ENCODE measurements around the gene BCKDK. TPM values are rescaled to one million over a fixed set of nuclear protein-coding genes. Genes with fewer than 3 reads are reported as not detected.

BCKDK gene
- total RNA-seq, 1 donor, result 30.0 TPM

GRCh38 chr16:31083081-31083480 lies 25.1 kb upstream of the BCKDK start:
- Histone ChIP-seq H3K4me1 (ENCODE audit: insufficient read depth, low read length) (no peaks in the 10 kb centered on the region), H3K4me2 (ENCODE audit: insufficient read depth, low read length) (no peak overlapping the region), H2AFZ (ENCODE audit: low read length) (no peak overlapping the region), H4K20me1 (ENCODE audit: insufficient read depth, low read length) (no peaks in the 10 kb centered on the region), H3K27me3 (ENCODE audit: insufficient read depth, low read length) (no peaks in the 10 kb centered on the region), H3K27ac (ENCODE audit: low read depth, low read length) (no peak overlapping the region), H3K9me3 (ENCODE audit: low read depth, low read length) (no peaks in the 10 kb centered on the region), H3K79me2 (ENCODE audit: insufficient read depth, low read length) (peaks cover 45% of the 10 kb centered on the region), H3K4me3 (ENCODE audit: insufficient read depth, low read length) (no peak overlapping the region), H3K36me3 (ENCODE audit: insufficient read depth, low read length) (peaks cover 26% of the 10 kb centered on the region)
- peak; percentile 86 for DNase-seq (ENCODE audit: insufficient read length, low spot score, missing footprints)
- TF ChIP-seq CTCF (IDR thresholded peaks at IDR 0.05; ENCODE audit: extremely low read depth, low read depth, low read length), result no peak

GRCh38 chr16:31083556-31083955 lies 24.6 kb upstream of the BCKDK start:
- H3K27ac ChIP-seq (ENCODE audit: low read depth, low read length), result no peak overlapping the region
- DNase-seq (ENCODE audit: insufficient read length, low spot score, missing footprints), result peak; percentile 82
- TF ChIP-seq CTCF (IDR thresholded peaks at IDR 0.05; ENCODE audit: extremely low read depth, low read depth, low read length), result no peak
- H3K4me1 ChIP-seq (ENCODE audit: insufficient read depth, low read length), result no peaks in the 10 kb centered on the region
- H3K4me3 ChIP-seq (ENCODE audit: insufficient read depth, low read length), result no peak overlapping the region
- no peak overlapping the region for H2AFZ ChIP-seq (ENCODE audit: low read length)
- H3K36me3 ChIP-seq (ENCODE audit: insufficient read depth, low read length), result peaks cover 22% of the 10 kb centered on the region
- no peak overlapping the region for H3K4me2 ChIP-seq (ENCODE audit: insufficient read depth, low read length)
- no peaks in the 10 kb centered on the region for H3K27me3 ChIP-seq (ENCODE audit: insufficient read depth, low read length)
- no peaks in the 10 kb centered on the region for H3K9me3 ChIP-seq (ENCODE audit: low read depth, low read length)
- H3K79me2 ChIP-seq (ENCODE audit: insufficient read depth, low read length), result peaks cover 45% of the 10 kb centered on the region
- no peaks in the 10 kb centered on the region for H4K20me1 ChIP-seq (ENCODE audit: insufficient read depth, low read length)

GRCh38 chr16:31083981-31084380 lies 24.2 kb upstream of the BCKDK start:
- Histone ChIP-seq H3K9me3 (ENCODE audit: low read depth, low read length) (no peaks in the 10 kb centered on the region), H3K27me3 (ENCODE audit: insufficient read depth, low read length) (no peaks in the 10 kb centered on the region), H3K27ac (ENCODE audit: low read depth, low read length) (no peak overlapping the region), H2AFZ (ENCODE audit: low read length) (no peak overlapping the region), H3K36me3 (ENCODE audit: insufficient read depth, low read length) (peaks cover 23% of the 10 kb centered on the region), H3K4me3 (ENCODE audit: insufficient read depth, low read length) (no peak overlapping the region), H3K4me1 (ENCODE audit: insufficient read depth, low read length) (no peaks in the 10 kb centered on the region), H4K20me1 (ENCODE audit: insufficient read depth, low read length) (no peaks in the 10 kb centered on the region), H3K4me2 (ENCODE audit: insufficient read depth, low read length) (no peak overlapping the region), H3K79me2 (ENCODE audit: insufficient read depth, low read length) (peaks cover 45% of the 10 kb centered on the region)
- TF ChIP-seq CTCF (IDR thresholded peaks at IDR 0.05; ENCODE audit: extremely low read depth, low read depth, low read length), result no peak
- peak; percentile 34 for DNase-seq (ENCODE audit: insufficient read length, low spot score, missing footprints)

DNA sequence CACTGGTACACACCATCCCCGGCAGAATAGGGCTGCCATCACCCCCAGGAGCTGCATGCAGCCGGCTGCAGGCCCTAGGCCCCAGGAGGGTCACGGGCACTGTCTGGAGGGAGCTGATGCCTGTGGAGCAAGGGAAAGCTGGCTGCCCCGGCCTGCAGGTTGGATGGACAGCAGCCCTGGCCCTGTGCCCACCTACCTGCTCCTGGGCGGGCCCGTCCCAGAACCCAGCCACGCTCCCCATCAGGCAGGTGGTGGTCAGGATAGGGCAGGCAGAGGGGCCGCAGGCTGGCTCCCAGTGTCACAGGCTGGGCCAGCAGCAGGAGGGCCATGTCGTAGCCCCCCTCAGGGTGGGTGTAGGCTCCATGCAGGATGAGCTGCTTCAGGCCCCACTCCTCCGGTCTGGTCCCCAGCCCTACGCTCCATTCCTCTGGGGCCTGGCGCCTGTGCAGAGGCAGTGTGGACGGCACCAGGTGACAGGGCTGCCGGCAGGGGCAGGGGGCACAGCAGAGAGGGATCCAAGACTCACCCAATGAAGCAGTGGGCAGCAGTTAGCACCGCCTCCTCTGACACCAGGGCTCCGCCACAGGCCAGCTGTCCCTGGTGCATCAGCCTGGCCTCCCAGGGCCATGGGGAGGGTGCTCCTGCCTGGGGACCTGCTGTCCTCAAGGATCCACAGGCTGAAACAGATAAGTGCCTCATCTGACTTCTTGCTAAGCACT lies 23.4 kb upstream of the BCKDK start:
- Histone ChIP-seq H3K27ac (ENCODE audit: low read depth, low read length) (no peak overlapping the region), H3K9me3 (ENCODE audit: low read depth, low read length) (no peaks in the 10 kb centered on the region), H3K79me2 (ENCODE audit: insufficient read depth, low read length) (peaks cover 47% of the 10 kb centered on the region), H4K20me1 (ENCODE audit: insufficient read depth, low read length) (no peaks in the 10 kb centered on the region), H3K4me1 (ENCODE audit: insufficient read depth, low read length) (no peaks in the 10 kb centered on the region), H3K36me3 (ENCODE audit: insufficient read depth, low read length) (peaks cover 22% of the 10 kb centered on the region), H3K4me2 (ENCODE audit: insufficient read depth, low read length) (no peak overlapping the region), H3K4me3 (ENCODE audit: insufficient read depth, low read length) (no peak overlapping the region), H3K27me3 (ENCODE audit: insufficient read depth, low read length) (no peaks in the 10 kb centered on the region), H2AFZ (ENCODE audit: low read length) (no peak overlapping the region)
- TF ChIP-seq CTCF (IDR thresholded peaks at IDR 0.05; ENCODE audit: extremely low read depth, low read depth, low read length), result no peak
- peak; percentile 88 for DNase-seq (ENCODE audit: insufficient read length, low spot score, missing footprints)
